Left lobe of liver (tissue), 2 donors: ENCODE data around the gene AMER3. TPM values are rescaled to one million over a fixed set of nuclear protein-coding genes. Genes with fewer than 3 reads are reported as not detected.
"Not testable (repeated sequence)": the region's sequence is repeated elsewhere in the genome, so short reads cannot be mapped to it uniquely, and the experiment has no call there.

Experiments
- ATAC-seq: fragments of 200-7000 bp; cut with Tn5 transposase; one replicate; pipeline ENCODE4 v1.9.1; 2020; ENCODE audit warnings: mild to moderate bottlenecking, moderate library complexity
- DNase-seq: peaks from one replicate; pipeline ENCODE4 v3.0.0-alpha.2; 2020; ENCODE audit warnings: low spot score
- total RNA-seq: library from RNA; stranded (reverse); gene quantifications from one replicate; pipeline ENCODE4 v1.2.1, GENCODE V29; 2021
- donor health status: DM: no; HTN: no; CAD: no; lungs with moderate emphysema.
- donor health status: DM: no; HTN: yes; CAD: no.

Gene AMER3, protein sequence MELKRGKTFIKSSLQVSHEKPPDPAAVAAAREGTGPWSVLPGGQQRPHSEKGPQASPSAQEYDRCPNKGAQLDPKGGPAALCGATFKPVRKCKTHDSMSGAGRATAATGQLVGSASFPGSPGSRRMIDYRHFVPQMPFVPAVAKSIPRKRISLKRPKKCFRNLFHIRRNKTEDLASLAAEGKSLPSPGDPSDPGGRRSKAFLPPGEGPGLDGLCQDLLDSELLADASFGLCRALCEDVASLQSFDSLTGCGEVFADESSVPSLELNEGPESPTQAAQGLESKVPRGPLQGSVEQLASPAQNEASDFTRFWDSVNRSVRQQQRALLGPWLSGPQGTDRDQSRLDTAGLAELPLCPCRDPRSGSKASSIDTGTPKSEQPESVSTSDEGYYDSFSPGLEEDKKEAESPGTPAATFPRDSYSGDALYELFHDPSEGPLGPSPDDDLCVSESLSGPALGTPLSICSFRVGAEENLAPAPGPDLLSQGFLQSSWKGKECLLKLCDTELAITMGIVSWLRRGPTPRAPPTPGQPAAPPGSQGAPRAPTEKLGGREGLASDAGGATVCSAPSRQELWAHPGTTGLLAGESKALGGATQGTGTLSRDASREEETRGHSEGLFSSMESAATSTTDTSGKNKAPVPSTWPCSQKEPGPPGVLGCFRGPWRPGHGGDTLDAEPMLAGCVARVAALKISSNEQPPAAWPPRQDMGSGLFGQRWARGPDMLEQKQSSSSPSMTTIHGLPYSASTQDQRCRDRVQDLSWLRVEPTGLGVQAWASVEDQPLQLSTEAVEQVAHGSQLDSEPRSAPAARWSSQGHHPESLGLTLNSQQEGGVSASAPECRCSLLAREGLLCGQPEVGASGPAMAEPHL
- total RNA-seq: not detected

GRCh38 chr2:130755256-130756052 is at the start of gene AMER3:
Gene AMER3 (plus strand): TSS chr2:130755540. CDS start chr2:130762073, 6,533 bp downstream.
- no peak for ATAC-seq
- no peak for DNase-seq

GRCh38 chr2:130714795-130715194 is 40.5 kb upstream of the AMER3 start:
- not testable (repeated sequence) for ATAC-seq, DNase-seq

DNA sequence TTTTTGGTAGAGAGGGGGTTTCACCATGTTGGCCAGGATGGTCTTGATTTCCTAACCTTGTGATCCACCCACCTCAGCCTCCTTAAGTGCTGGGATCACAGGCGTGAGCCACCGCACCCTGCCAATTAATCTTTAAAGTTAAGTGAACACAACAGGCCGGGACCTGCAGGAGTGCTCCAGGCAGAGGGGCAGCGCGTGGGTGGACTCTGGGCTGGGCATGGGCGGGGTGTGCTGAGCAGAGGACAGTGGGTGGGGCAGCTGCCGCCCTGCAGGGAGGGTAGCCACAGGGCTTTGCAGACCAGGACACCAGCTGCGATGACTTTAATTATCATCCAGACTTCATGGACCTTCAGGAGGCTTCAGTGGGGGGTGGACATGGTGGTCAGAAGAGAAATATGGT is 35.3 kb upstream of the AMER3 start:
- DNase-seq (no peak), ATAC-seq (no peak)

- no peak for ATAC-seq
- no peak for DNase-seq
Observed at GRCh38 chr2:130720528-130720927, 34.8 kb upstream of the AMER3 start.

DNA sequence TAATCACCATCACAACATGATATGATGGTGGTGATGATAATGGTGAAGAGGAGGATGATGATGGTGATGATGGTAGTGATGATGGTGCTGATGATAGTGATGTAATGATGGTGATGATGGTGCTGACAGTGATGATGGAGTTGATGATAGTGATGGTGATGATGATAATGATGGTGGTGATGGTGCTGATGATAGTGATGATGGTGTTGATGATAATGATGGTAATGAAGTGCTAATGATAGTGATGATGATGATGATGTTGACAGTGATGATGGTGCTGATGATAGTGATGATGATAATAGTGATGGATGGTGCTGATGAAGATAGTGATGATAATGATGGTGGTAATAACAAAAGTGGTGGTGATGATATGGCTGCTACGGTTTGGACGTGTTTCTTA is 30.9 kb upstream of the AMER3 start:
- no peak for DNase-seq
- ATAC-seq: no peak

DNA sequence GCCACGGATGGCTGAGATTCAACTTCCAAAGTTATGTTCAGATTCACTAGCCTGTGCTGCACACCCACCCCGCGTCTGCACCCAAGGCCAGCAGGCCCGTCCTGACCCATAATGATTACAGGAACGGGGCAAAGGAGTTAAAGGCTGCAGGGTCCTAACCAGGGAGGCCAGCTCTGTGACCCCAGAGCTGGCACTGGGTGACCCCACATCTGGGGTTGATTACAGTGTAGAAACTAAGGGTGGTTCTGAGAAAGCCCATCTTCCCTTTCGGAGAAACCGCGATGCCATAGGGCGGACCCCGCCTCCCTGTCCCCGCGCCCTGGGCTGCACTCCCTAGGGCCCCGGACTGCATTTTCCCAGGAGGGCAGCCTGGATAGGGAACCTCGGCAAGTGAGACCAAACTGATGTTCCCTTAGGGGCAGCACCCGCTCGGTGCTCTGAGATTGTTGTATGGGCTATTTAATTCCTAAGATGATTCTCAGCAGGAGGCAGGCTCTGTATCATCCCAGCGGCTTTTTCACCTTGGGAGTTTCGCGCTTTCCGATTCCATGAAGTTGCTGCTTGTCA is 28.6 kb upstream of the AMER3 start:
- ATAC-seq (no peak), DNase-seq (no peak)

GRCh38 chr2:130727286-130727924 is 27.9 kb upstream of the AMER3 start:
- ATAC-seq (peak; percentile 63), DNase-seq (no peak)

DNA sequence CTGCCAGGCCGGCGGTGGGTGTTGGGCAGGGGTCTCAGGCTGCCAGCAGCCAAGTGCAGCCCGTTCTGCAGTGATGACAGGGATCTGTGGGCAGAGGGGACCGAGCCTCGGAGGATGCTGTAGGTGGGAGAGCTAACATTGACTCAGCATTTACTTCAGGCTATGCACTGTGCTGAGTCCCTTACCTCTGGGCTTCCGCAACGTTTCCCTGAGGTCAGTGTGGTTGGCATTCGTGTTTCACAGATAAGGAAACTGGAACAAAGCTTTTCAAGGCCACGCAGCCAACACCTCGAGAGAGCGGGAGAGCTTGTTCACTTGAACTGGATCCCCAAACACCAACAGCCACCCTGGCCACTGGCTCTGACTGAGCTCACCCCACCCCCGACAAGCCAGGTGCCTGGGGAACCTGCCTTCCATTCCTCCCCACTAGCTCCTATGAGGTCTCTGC is 27.3 kb upstream of the AMER3 start:
- ATAC-seq: no peak
- DNase-seq: no peak

GRCh38 chr2:130728549-130729316 is 26.6 kb upstream of the AMER3 start, which contains the start of gene GPR148:
Gene GPR148 (plus strand): TSS chr2:130729070. CDS start chr2:130729152, 82 bp downstream.
- ATAC-seq (no peak), DNase-seq (no peak)

DNA sequence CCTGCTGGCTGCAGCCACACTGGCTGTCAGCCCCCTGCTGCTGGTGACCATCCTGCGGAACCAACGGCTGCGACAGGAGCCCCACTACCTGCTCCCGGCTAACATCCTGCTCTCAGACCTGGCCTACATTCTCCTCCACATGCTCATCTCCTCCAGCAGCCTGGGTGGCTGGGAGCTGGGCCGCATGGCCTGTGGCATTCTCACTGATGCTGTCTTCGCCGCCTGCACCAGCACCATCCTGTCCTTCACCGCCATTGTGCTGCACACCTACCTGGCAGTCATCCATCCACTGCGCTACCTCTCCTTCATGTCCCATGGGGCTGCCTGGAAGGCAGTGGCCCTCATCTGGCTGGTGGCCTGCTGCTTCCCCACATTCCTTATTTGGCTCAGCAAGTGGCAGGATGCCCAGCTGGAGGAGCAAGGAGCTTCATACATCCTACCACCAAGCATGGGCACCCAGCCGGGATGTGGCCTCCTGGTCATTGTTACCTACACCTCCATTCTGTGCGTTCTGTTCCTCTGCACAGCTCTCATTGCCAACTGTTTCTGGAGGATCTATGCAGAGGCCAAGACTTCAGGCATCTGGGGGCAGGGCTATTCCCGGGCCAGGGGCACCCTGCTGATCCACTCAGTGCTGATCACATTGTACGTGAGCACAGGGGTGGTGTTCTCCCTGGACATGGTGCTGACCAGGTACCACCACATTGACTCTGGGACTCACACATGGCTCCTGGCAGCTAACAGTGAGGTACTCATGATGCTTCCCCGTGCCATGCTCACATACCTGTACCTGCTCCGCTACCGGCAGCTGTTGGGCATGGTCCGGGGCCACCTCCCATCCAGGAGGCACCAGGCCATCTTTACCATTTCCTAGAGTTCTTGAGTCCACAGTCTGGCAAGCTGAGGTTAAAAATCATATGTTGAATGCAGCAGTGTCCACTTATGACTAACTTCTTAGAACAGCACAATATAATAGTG is 25.7 kb upstream of the AMER3 start:
- ATAC-seq (no peak), DNase-seq (no peak)

DNA sequence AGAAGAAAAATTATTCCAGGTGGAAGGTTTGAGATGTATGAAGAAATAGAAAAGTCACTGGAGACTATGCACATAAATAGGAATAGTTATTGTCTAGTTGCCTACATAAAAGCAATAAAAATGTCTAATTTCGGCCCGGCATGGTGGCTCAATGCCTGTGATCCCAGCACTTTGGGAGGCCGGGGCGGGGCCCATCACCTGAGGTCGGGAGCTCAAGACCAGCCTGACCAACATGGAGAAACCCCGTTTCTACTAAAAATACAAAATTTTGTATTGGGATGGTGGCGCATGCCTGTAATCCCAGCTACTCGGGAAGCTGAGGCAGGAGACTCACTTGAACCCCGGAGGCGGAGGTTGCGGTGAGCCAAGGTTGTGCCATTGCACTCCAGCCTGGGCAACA is 23.1 kb upstream of the AMER3 start:
- not testable (repeated sequence) for DNase-seq, ATAC-seq

GRCh38 chr2:130735200-130735599 is 20.1 kb upstream of the AMER3 start:
- no peak for DNase-seq

DNA sequence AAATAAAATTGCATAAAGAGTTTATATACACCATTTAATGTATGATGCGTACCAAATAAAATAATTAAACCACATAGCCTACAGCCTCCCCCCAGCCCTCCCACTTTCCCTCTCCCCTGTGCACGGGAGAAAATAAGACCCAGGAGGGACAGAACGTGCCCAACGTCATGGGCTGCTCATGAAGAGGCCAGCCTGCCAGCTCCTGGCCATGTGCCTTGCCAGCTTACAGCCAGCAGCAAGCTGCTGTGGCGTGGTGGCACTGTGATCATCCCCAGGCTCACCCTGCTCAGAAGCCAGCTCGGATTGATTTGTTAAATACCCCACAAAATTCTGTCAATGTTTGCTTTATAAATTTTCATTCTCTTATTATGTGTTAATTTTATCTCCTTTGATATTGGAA is 18.9 kb upstream of the AMER3 start:
- no peak for ATAC-seq

More at GRCh38 chr2:130735200-130735599, 20.1 kb upstream of the AMER3 start:
- ATAC-seq: no peak

GRCh38 chr2:130737592-130737991 is 17.7 kb upstream of the AMER3 start:
- DNase-seq (no peak), ATAC-seq (no peak)

More for the DNA sequence above, 18.9 kb upstream of the AMER3 start:
- no peak for DNase-seq

DNA sequence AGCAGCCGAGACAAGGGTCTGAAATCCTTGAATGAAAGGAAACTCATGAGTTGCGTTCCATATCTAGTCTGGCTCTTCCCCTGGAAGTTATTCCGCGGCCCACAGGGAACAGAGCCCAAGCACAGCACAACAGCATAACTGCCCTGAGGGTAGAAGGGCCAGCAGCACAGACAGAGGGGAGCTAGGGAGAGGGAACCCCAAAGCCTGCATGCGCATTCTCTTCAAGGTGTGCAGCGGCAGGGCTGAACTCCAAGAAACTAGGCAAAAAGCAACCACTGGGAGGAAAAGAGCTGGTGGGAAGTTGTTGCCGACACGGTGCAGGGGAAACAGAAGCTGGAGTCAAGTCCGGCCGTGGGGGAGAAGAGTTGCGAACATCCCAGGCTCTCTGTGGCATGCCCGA is 14.7 kb upstream of the AMER3 start:
- DNase-seq (no peak), ATAC-seq (no peak)

DNA sequence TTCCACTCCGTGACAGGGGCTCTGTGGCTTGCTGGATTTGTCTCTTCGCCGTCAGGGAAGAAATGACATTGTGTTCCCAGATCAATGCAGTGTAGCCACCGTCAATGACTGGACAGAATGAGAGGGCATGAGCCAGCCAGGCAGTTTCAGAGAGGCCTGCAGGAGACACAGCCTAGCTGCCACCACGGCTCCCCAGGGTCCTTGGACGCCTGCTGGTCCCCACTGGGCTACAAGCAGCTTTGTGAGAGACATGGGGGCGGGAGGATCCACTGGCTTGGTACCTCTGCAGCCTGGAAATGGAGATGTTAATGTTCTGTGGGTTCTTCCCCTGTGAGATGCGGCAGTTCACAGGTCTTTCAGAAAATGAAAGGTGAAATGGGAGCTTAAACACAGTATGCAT is 12.1 kb upstream of the AMER3 start:
- no peak for DNase-seq
- no peak for ATAC-seq

GRCh38 chr2:130744287-130745117 is 10.8 kb upstream of the AMER3 start:
- peak; percentile 25 for ATAC-seq

More at GRCh38 chr2:130744287-130745117, 10.8 kb upstream of the AMER3 start:
- DNase-seq: no peak
